A549 treated with AZD9567 at 1 μM for 4 hours (cell line): Measurements from ENCODE around the gene GPC2. TPM values are rescaled to one million over a fixed set of nuclear protein-coding genes. Genes with fewer than 3 reads are reported as not detected.

Source experiments
- total RNA-seq: library from RNA; stranded (reverse); fragments of 200-300 nt; extraction: Qiagen RNA extraction; gene quantifications from 5 replicates; pipeline ENCODE4 v1.2.3, GENCODE V29; 2022; ENCODE audit not compliant: insufficient read depth

GPC2 gene
- total RNA-seq, result 0.75 to 1.4 TPM (median 1.3 TPM) in 4 of 5 replicates, not detected in the other

GRCh38 chr7:100177045-100178001 lies at the start of gene GPC2, which contains the start of gene STAG3:
GPC2 (minus strand) TSS chr7:100177381; CDS start chr7:100177199, 182 bp downstream.
STAG3 (plus strand) TSS chr7:100177918; CDS start chr7:100180557, 2,639 bp downstream.

GRCh38 chr7:100219801-100220585 lies 42.8 kb upstream of the GPC2 start, which contains the start of gene PVRIG:
PVRIG (plus strand) TSS chr7:100219949; CDS start chr7:100219971, 22 bp downstream.

GRCh38 chr7:100158229-100159098 lies 18.7 kb downstream of the GPC2 start, which contains the start of gene TRAPPC14:
TRAPPC14 (minus strand) TSS chr7:100158723; CDS start chr7:100158499, 224 bp downstream.

DNA sequence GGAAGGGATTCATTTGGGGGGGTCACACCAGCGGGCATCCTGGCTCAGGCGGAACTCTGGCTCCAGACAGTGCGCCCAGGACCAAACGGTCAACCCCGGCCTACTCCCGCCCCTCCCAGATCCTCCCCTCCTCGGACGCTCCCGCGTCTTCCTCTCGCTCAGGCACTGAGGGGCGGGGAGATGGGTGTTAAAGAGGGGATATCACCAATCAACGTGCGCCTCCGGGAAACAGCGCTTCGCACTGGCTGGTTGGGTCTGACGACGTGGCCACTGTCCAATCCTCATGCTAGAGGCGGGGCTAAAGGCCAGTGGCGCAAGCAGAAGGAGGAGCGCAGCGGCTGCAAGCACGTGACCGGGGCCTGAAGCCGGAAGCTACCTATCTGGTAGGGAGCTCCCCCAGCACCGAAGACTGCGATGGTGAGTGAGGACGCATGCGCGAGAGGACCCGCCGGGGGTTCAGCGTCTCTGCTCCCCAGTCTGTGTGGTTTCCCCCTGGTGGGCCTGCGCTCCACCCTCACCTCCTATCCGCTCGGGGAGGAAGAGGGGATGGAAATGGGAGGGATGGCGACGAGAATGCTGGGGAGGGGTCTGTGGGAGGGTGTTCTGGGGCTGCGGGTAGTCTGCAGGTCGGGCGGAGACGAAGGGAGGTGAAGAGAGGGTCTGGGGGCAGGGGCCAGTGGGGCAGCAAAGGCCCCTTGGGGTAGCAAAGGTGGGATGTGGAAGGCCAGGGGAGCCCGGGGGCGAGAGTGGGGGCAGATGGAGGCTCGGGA lies 28.4 kb downstream of the GPC2 start, which contains the start of gene LAMTOR4:
Gene LAMTOR4, plus strand, starts transcription at position 360 of the 770 bp plus-strand sequence. Its CDS starts 55 bp downstream, at position 415.

DNA sequence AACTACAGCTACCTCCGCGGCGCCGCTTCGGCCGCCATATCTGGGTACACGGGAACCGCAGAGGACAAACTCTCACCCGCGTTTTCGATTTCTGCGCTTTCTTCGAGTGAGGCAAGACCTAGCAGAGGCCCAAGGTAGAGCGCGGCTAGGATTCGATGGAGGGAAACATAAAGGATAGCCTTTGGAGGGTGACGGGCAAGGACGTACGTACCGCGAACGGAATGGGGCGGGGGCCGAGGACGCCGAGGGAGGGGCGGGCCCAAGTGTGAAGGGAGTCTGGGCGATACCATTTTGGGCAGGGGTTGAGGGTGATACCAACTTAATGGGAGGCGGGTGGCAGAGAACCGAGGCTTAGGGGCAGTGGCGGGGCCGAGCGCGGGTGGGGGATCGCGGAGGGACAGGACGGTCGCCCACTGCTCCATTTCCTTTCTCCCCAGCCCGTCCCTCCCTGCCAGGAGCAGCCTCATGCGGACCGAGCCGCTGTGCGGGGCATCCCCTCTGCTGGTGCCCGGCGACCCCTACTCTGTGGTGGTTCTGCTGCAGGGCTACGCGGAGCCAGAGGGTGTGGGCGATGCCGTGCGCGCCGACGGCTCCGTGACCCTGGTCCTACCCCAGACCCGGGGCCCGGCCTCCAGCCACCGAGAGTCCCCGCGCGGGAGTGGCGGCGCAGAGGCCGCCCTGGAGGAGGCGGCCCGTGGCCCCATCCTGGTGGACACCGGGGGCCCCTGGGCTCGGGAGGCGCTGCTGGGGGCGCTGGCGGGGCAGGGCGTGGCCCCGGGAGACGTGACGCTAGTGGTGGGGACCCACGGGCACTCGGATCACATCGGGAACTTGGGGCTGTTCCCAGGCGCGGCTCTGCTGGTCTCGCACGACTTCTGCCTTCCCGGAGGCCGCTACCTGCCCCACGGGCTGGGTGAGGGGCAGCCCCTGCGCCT lies 50.0 kb downstream of the GPC2 start, which contains the start of gene MBLAC1:
Gene MBLAC1, plus strand, starts transcription at position 37 of the 935 bp plus-strand sequence. Its CDS starts 429 bp downstream, at position 466.

Other genes starting within 250 kb of the GPC2 start
- gene GJC3, start 247.8 kb downstream of the GPC2 start, total RNA-seq, result 0.07 to 0.21 TPM in 2 of 5 replicates, not detected in the others
- gene AZGP1, start 201.3 kb downstream of the GPC2 start, total RNA-seq, result 0.13 TPM in 1 of 5 replicates, not detected in the others
- 7.8 to 11.5 TPM (median 10.7 TPM) in 5 replicates for gene ZKSCAN1, start 161.8 kb downstream of the GPC2 start, total RNA-seq
- gene ZSCAN21, start 127.6 kb downstream of the GPC2 start, total RNA-seq, result 10.7 to 14.3 TPM (median 11.3 TPM) in 5 replicates
- gene ZNF3, start 95.7 kb downstream of the GPC2 start, total RNA-seq, result 16.9 to 20.0 TPM (median 19.1 TPM) in 5 replicates
- 166 to 186 TPM (median 175 TPM) in 5 replicates for gene COPS6, start 88.4 kb downstream of the GPC2 start, total RNA-seq
- 219 to 248 TPM (median 243 TPM) in 5 replicates for gene MCM7, start 76.0 kb downstream of the GPC2 start, total RNA-seq
- gene AP4M1, start 75.7 kb downstream of the GPC2 start, total RNA-seq, result 12.9 to 15.7 TPM (median 13.6 TPM) in 5 replicates
- 62.7 to 70.1 TPM (median 67.4 TPM) in 5 replicates for gene TAF6, start 58.0 kb downstream of the GPC2 start, total RNA-seq
- 4.6 to 11.7 TPM (median 10.5 TPM) in 5 replicates for gene CNPY4, start 57.7 kb downstream of the GPC2 start, total RNA-seq
- 2.7 to 3.8 TPM (median 3.4 TPM) in 4 of 5 replicates, not detected in the other for gene MBLAC1, start 50.4 kb downstream of the GPC2 start, total RNA-seq
- 165 to 192 TPM (median 185 TPM) in 5 replicates for gene LAMTOR4, start 28.5 kb downstream of the GPC2 start, total RNA-seq
- 12.4 to 16.8 TPM (median 16.1 TPM) in 5 replicates for gene TRAPPC14, start 18.7 kb downstream of the GPC2 start, total RNA-seq
- 0.03 to 0.08 TPM (median 0.06 TPM) in 4 of 5 replicates, not detected in the other for gene GAL3ST4, start 8.8 kb downstream of the GPC2 start, total RNA-seq
- gene STAG3, start 537 bp upstream of the GPC2 start, total RNA-seq, result 0.18 to 0.28 TPM (median 0.27 TPM) in 4 of 5 replicates, not detected in the other
- 0.05 TPM in 1 of 5 replicates, not detected in the others for gene PVRIG, start 42.6 kb upstream of the GPC2 start, total RNA-seq
- gene SPDYE3, start 130.3 kb upstream of the GPC2 start, total RNA-seq, result 0.03 TPM in 1 of 5 replicates, not detected in the others
- 14.7 to 39.2 TPM (median 38.3 TPM) in 5 replicates for gene PILRB, start 180.7 kb upstream of the GPC2 start, total RNA-seq
- gene PILRA, start 196.1 kb upstream of the GPC2 start, total RNA-seq, result 5.5 to 7.7 TPM (median 5.7 TPM) in 5 replicates